Activated CD8-positive, alpha-beta memory T cell treated with anti-CD3 and anti-CD28 coated beads, Interleukin-2, amount 50 U/mL, for 24 hours (primary cell): Measurements from ENCODE around the gene AGBL3.
A peak's percentile ranks its signal among the peaks of the same experiment; 100 is the strongest.
"Not testable (repeated sequence)": the region's sequence is repeated elsewhere in the genome, so short reads cannot be mapped to it uniquely, and the experiment has no call there.

Source experiments
- DNase-seq: peaks from one replicate; pipeline ENCODE4 v3.0.0-alpha.2; 2020; ENCODE audit errors: extremely low read depth

The AGBL3 gene

GRCh38 chr7:135168489-135169140, 182.3 kb downstream of the AGBL3 start:
- no peak for DNase-seq

GRCh38 chr7:135169141-135169963, 183.0 kb downstream of the AGBL3 start:
- no peak for DNase-seq

GRCh38 chr7:135169964-135170273, 183.6 kb downstream of the AGBL3 start:
- no peak for DNase-seq

- DNase-seq, result peak; percentile 81
Measured at GRCh38 chr7:135170274-135170997, 184.1 kb downstream of the AGBL3 start, which contains the start of gene CYREN. CYREN (minus strand) TSS chr7:135170707; CDS start chr7:135168922, 1,785 bp downstream.

- not testable (repeated sequence) for DNase-seq
Measured at GRCh38 chr7:135170998-135171481, 184.7 kb downstream of the AGBL3 start.

- DNase-seq, result not testable (repeated sequence)
Measured at GRCh38 chr7:135171581-135172291, 185.4 kb downstream of the AGBL3 start.

- not testable (repeated sequence) for DNase-seq
Measured at GRCh38 chr7:135173916-135174315, 187.6 kb downstream of the AGBL3 start.

- no peak for DNase-seq
Measured at GRCh38 chr7:135174941-135175340, 188.6 kb downstream of the AGBL3 start.

GRCh38 chr7:135175931-135176330, 189.6 kb downstream of the AGBL3 start:
- no peak for DNase-seq

GRCh38 chr7:135177028-135177696, 190.9 kb downstream of the AGBL3 start:
- no peak for DNase-seq

- no peak for DNase-seq
Measured at GRCh38 chr7:135178364-135178763, 192.1 kb downstream of the AGBL3 start.

- no peak for DNase-seq
Measured at GRCh38 chr7:135179321-135179925, 193.1 kb downstream of the AGBL3 start.

- DNase-seq, result no peak
Measured at GRCh38 chr7:135180122-135180521, 193.8 kb downstream of the AGBL3 start.

GRCh38 chr7:135181261-135181928, 195.1 kb downstream of the AGBL3 start:
- no peak for DNase-seq

- DNase-seq, result no peak
Measured at GRCh38 chr7:135181929-135182678, 195.8 kb downstream of the AGBL3 start.

- no peak for DNase-seq
Measured at GRCh38 chr7:135183478-135183877, 197.2 kb downstream of the AGBL3 start.

GRCh38 chr7:135184254-135184841, 198.0 kb downstream of the AGBL3 start:
- no peak for DNase-seq
